HG02943 (cell line): ENCODE data around the gene GFPT2.

Source experiments
- ATAC-seq: cut with Tn5 transposase; IDR thresholded peaks from one replicate; pipeline ENCODE4 v1.9.1; 2021; ENCODE audit warnings: mild to moderate bottlenecking, low read depth, moderate library complexity; ENCODE audit not compliant: unreplicated experiment

The GFPT2 gene

DNA sequence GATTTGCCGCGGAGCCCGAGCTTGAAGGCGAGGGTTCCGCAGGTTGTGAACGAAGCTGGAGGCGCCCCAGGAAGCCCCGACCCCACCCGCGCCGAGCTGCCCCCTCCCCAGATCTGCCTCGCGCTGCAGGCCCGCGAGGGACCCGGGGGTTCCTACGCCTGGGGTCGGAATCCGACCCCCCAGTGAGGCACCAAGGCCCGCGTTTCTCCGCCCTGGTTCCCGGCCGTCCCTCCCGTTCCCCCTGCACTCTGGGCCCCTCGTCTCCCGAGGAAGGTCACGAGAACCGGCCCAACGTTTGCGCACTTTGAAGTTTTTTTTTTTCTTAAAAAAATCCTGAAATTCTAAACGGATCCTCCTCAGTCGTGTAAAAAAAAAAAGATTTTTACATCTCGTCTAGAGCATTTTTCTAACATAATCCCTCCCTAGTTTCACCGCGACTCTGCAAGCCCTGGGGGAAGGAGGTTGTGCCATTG is 880 bp upstream of the GFPT2 start:
- ATAC-seq = no peak

- no peak for ATAC-seq
Measured at GRCh38 chr5:180352116-180353047, 754 bp downstream of the GFPT2 start.

GRCh38 chr5:180350711-180351465 is 2.2 kb downstream of the GFPT2 start:
- ATAC-seq = no peak

- no peak for ATAC-seq
Measured at GRCh38 chr5:180350296-180350695, 2.8 kb downstream of the GFPT2 start.

DNA sequence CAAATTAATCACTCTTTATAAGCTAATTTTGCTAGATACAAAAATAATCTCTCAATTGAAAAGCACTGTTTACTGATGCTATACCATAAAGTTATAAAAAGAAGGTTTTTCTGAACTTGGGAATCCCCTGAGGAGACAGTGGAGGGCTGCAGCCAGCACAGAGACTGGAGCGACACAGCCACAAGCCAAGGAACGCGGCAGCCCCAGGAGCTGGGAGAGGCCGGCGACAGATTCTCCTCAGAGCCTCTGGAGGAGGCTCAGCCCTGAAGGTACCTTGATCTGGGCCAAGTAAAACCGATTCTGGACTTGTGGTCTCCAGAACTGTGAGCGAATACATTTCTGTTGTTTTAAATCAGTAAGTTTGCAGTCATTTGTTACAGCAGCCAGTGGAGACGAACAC is 3.7 kb downstream of the GFPT2 start:
- ATAC-seq = no peak

DNA sequence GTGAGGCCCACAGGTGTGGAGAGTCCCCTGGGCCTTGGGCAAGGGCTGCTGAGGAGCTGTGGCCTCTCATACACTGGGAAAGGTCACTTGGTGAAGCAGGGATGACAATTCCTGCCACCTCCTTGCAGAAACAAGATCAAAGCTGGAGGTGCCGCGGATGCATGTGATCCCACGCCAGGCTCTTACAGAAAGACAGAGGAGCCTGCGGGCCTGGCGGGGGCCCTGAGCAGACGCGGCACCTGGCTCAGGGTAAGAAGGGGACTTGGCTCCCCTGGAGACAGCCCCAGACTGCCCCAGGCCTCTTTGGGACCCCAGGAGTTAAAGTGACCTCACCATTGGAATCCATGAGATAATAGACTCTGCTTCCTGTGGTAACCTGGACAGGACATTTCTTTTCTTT is 4.8 kb downstream of the GFPT2 start:
- no peak for ATAC-seq

GRCh38 chr5:180347702-180348101 is 5.4 kb downstream of the GFPT2 start:
- ATAC-seq = no peak

DNA sequence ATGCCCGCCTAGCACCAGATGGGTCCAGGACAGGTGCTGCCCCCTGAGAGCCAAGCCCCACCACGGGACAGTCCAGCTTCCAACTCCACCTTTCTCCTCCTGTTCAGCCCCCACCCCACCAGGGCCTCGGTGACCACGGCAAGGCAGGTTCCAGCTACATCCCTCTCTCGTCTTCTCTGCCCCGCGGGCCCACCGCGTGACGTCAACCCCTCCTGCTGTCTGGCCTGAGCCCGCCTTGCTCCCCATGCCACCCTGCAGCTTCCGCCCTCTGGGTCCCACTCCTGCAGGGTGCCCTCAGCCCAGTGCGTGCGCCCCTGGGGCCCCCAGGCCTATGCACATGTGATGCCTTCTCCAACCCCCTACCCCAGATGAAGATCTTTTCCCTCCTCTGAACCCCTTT is 6.8 kb downstream of the GFPT2 start:
- ATAC-seq = no peak

DNA sequence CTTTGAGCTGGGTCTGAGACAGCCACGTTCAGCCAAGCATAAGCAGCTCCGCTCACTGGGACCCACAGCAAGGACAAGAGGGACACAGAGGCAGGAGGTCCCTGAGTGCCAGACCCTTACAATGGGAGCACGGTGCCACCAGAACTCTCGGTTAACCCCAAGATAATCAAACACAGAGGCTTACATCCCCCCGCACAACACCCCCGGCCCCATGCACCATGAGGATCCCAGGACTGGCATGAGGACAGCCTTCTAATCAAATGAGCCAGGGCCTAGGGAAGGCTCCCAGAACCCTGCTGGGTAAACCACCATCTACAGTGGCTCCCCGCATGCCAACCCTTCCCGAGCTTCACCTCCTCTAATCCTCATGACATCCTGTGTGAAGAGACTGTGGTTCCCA is 7.4 kb downstream of the GFPT2 start:
- ATAC-seq = no peak

GRCh38 chr5:180345186-180345585 is 8.0 kb downstream of the GFPT2 start:
- ATAC-seq = no peak

DNA sequence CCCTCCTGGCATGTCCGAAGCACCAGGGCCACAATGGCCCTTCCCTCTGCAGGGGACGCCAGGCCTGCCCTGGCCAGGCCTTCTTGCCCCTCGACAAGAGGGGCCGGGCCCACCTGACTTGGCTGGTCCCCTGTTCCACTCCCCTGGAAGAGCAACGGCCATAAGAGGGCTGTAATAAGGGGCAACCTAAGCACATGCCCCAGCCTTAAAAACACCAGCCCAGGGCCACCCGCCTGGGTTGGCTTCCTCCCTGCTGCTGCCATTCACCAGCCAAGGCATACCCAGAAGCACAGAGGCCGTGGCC is 8.5 kb downstream of the GFPT2 start:
- ATAC-seq = no peak

GRCh38 chr5:180343831-180344695 is 9.1 kb downstream of the GFPT2 start:
- no peak for ATAC-seq

DNA sequence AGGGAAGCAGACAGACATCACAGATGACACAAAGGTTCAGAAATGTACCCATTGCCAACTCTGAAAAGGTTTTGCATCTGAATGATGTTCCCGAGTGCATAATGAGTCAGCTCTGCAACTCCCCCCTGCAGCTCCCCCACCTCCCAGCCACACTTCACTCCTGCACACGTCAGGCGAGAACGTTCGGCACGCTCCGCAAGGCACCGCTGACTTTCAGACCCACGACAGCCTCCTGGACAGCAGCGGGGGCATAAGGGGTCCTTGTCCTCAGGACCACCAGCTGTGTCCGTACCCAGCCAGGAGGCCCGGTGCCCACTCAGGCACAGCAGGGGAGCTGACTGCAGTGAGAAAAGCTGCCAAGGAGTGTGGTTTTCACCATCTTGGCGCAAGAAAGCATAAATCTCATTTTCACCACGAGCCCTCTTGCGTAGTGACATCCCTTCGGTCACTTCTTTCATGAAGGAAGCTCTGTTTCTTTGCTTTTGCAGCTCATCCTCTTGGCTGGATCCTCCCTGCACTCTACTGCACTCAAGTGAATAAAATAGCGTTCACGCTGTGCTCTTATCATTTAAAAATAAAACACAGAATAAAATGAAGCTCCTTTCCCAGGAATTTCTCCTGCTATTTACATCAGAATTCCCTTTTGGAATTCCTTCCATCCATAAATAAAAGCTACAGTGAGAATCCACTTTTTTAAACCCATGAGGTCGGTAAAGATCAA is 9.9 kb downstream of the GFPT2 start:
- ATAC-seq = no peak

GRCh38 chr5:180341595-180341994 is 11.5 kb downstream of the GFPT2 start:
- no peak for ATAC-seq

- no peak for ATAC-seq
Measured at GRCh38 chr5:180340856-180341255, 12.3 kb downstream of the GFPT2 start.

GRCh38 chr5:180339583-180340183 is 13.5 kb downstream of the GFPT2 start:
- no peak for ATAC-seq

GRCh38 chr5:180338001-180338707 is 15.0 kb downstream of the GFPT2 start:
- ATAC-seq = no peak

GRCh38 chr5:180336234-180337020 is 16.7 kb downstream of the GFPT2 start:
- no peak for ATAC-seq
